Measurements from ENCODE around the gene NARF.
"Not testable (repeated sequence)": the region's sequence is repeated elsewhere in the genome, so short reads cannot be mapped to it uniquely, and the experiment has no call there.

Gene NARF

GRCh38 chr17:82497483-82498405 is 39.2 kb downstream of the NARF start:
- no peaks in the 10 kb centered on the region for H3K9me3 Mint-ChIP-seq
- DNase-seq: peak; percentile 64
- H3K4me3 Mint-ChIP-seq: peak overlapping the region; percentile 76
- CTCF ChIA-PET: no interaction called here
- no peaks in the 10 kb centered on the region for H3K36me3 Mint-ChIP-seq
- peak overlapping the region; percentile 90 for H3K27ac Mint-ChIP-seq
- peaks cover 28% of the 10 kb centered on the region for H3K27me3 Mint-ChIP-seq
- H3K4me1 Mint-ChIP-seq: peaks cover 42% of the 10 kb centered on the region

- no peak overlapping the region for H3K27ac Mint-ChIP-seq
- no peak for DNase-seq
- H3K9me3 Mint-ChIP-seq: no peaks in the 10 kb centered on the region
- peaks cover 28% of the 10 kb centered on the region for H3K27me3 Mint-ChIP-seq
- peaks cover 23% of the 10 kb centered on the region for H3K4me1 Mint-ChIP-seq
- CTCF ChIA-PET: no interaction called here
- no peak overlapping the region for H3K4me3 Mint-ChIP-seq
- H3K36me3 Mint-ChIP-seq: no peaks in the 10 kb centered on the region
These were observed 43.7 kb downstream of the NARF start for GRCh38 chr17:82502207-82502606.

GRCh38 chr17:82503094-82503727 is 44.7 kb downstream of the NARF start:
- no peak for DNase-seq

GRCh38 chr17:82503728-82504308 is 45.3 kb downstream of the NARF start:
- CTCF ChIA-PET: no interaction called here
- Mint-ChIP-seq H3K9me3 (no peaks in the 10 kb centered on the region), H3K27me3 (peaks cover 28% of the 10 kb centered on the region), H3K4me3 (no peak overlapping the region), H3K27ac (no peak overlapping the region), H3K36me3 (no peaks in the 10 kb centered on the region), H3K4me1 (peaks cover 12% of the 10 kb centered on the region)
- DNase-seq: no peak

More at GRCh38 chr17:82503094-82503727, 44.7 kb downstream of the NARF start:
- no peaks in the 10 kb centered on the region for H3K9me3 Mint-ChIP-seq
- no peak overlapping the region for H3K27ac Mint-ChIP-seq
- H3K36me3 Mint-ChIP-seq: no peaks in the 10 kb centered on the region
- no peak overlapping the region for H3K4me3 Mint-ChIP-seq
- H3K4me1 Mint-ChIP-seq: peaks cover 15% of the 10 kb centered on the region
- CTCF ChIA-PET: no interaction called here
- H3K27me3 Mint-ChIP-seq: peaks cover 28% of the 10 kb centered on the region

GRCh38 chr17:82505296-82505695 is 46.8 kb downstream of the NARF start:
- peaks cover 25% of the 10 kb centered on the region for H3K27me3 Mint-ChIP-seq
- peaks cover 5% of the 10 kb centered on the region for H3K4me1 Mint-ChIP-seq

GRCh38 chr17:82506402-82506801 is 47.9 kb downstream of the NARF start:
- H3K27ac Mint-ChIP-seq, H3K4me3 Mint-ChIP-seq, H3K4me1 Mint-ChIP-seq, DNase-seq, H3K36me3 Mint-ChIP-seq, H3K9me3 Mint-ChIP-seq: not testable (repeated sequence)
- CTCF ChIA-PET: interaction anchor here (1.3 kb wide), 1 partner anchor 38 kb away, joined by 3 read pairs; no protein-coding TSS in a partner anchor
- H3K27me3 Mint-ChIP-seq: peaks cover 16% of the 10 kb centered on the region

More at GRCh38 chr17:82505296-82505695, 46.8 kb downstream of the NARF start:
- Mint-ChIP-seq H3K27ac (no peak overlapping the region), H3K9me3 (no peaks in the 10 kb centered on the region), H3K4me3 (no peak overlapping the region), H3K36me3 (no peaks in the 10 kb centered on the region)
- CTCF ChIA-PET: no interaction called here
- DNase-seq: no peak

- Mint-ChIP-seq H3K27me3 (peaks cover 10% of the 10 kb centered on the region), H3K27ac (no peak overlapping the region), H3K4me1 (peaks cover 12% of the 10 kb centered on the region), H3K4me3 (no peak overlapping the region), H3K9me3 (no peaks in the 10 kb centered on the region), H3K36me3 (no peaks in the 10 kb centered on the region)
- CTCF ChIA-PET: no interaction called here
- DNase-seq: no peak
These were observed 49.2 kb downstream of the NARF start for GRCh38 chr17:82507631-82508175.

- H3K9me3 Mint-ChIP-seq, H3K36me3 Mint-ChIP-seq, DNase-seq, H3K4me3 Mint-ChIP-seq, CTCF ChIA-PET, H3K4me1 Mint-ChIP-seq, H3K27ac Mint-ChIP-seq: not testable (repeated sequence)
- peaks cover 12% of the 10 kb centered on the region for H3K27me3 Mint-ChIP-seq
These were observed 53.1 kb downstream of the NARF start for GRCh38 chr17:82511642-82512041.

- H3K27ac Mint-ChIP-seq, H3K4me3 Mint-ChIP-seq, H3K4me1 Mint-ChIP-seq, CTCF ChIA-PET, DNase-seq, H3K36me3 Mint-ChIP-seq, H3K9me3 Mint-ChIP-seq: not testable (repeated sequence)
- peaks cover 12% of the 10 kb centered on the region for H3K27me3 Mint-ChIP-seq
These were observed 55.3 kb downstream of the NARF start for GRCh38 chr17:82513864-82514263.

GRCh38 chr17:82517230-82517865 is 58.8 kb downstream of the NARF start:
- Mint-ChIP-seq H3K9me3 (no peaks in the 10 kb centered on the region), H3K4me3 (no peak overlapping the region)
- CTCF ChIA-PET: no interaction called here

GRCh38 chr17:82518826-82519810 is 60.6 kb downstream of the NARF start, which contains the start of gene FOXK2:
TSS of gene FOXK2 (plus strand) at chr17:82519732. CDS start at chr17:82519889, 157 bp downstream.
- Mint-ChIP-seq H3K36me3 (peaks cover 12% of the 10 kb centered on the region), H3K27ac (peak within 1 kb of the TSS; percentile 89), H3K27me3 (peaks cover 8% of the 10 kb centered on the region), H3K9me3 (no peaks in the 10 kb centered on the region), H3K4me3 (peak within 1 kb of the TSS; percentile 84), H3K4me1 (peaks cover 31% of the 10 kb centered on the region)
- DNase-seq: peak; percentile 93
- CTCF ChIA-PET: interaction anchor here (0.7 to 1.3 kb wide), 3 partner anchors 17 to 94 kb away, joined by 3 read pairs; no protein-coding TSS in a partner anchor

More at GRCh38 chr17:82517230-82517865, 58.8 kb downstream of the NARF start:
- peaks cover 12% of the 10 kb centered on the region for H3K27me3 Mint-ChIP-seq
- H3K27ac Mint-ChIP-seq: no peak overlapping the region
- DNase-seq: no peak
- H3K4me1 Mint-ChIP-seq: peaks cover 21% of the 10 kb centered on the region
- H3K36me3 Mint-ChIP-seq: peaks cover 8% of the 10 kb centered on the region

- H3K4me1 Mint-ChIP-seq: peaks cover 37% of the 10 kb centered on the region
These were observed 61.7 kb downstream of the NARF start for GRCh38 chr17:82519971-82520903.

More at GRCh38 chr17:82519971-82520903, 61.7 kb downstream of the NARF start:
- H3K4me3 Mint-ChIP-seq: peak overlapping the region; percentile 84
- CTCF ChIA-PET: interaction anchor here (0.7 to 1.4 kb wide), 4 partner anchors 16 to 95 kb away, joined by 3 to 4 read pairs (median 3); no protein-coding TSS in a partner anchor
- no peaks in the 10 kb centered on the region for H3K9me3 Mint-ChIP-seq
- peaks cover 7% of the 10 kb centered on the region for H3K27me3 Mint-ChIP-seq
- peaks cover 14% of the 10 kb centered on the region for H3K36me3 Mint-ChIP-seq
- H3K27ac Mint-ChIP-seq: peak overlapping the region; percentile 89
- DNase-seq: peak; percentile 52

Data from activated naive CD4-positive, alpha-beta T cell treated with anti-CD3 and anti-CD28 coated beads, Interleukin-2, amount 10 ng/mL, durations not matched to agents 7 days and 5 days (primary cell).